Astrocyte (in vitro differentiated cells and primary cell): Measurements from ENCODE around the gene MMP21. TPM values are rescaled to one million over a fixed set of nuclear protein-coding genes. Genes with fewer than 3 reads are reported as not detected.

Experiments
- DNase-seq: peaks from one replicate; pipeline ENCODE4 v3.0.0-alpha.2; 2010; ENCODE audit warnings: low read depth
- FAIRE-seq: peaks from 2 replicates; lab custom pipeline; 2011; peaks lifted over from hg19 to GRCh38; lab: Jason Lieb, UNC
- H2AFZ ChIP-seq: 2 replicates; pipeline ENCODE4 v1.6.0; 2012; ENCODE audit warnings: low read depth, low read length, inconsistent platforms
- H3K27ac ChIP-seq: 2 replicates; pipeline ENCODE4 v1.5.1; 2011; ENCODE audit warnings: low read depth, low read length, inconsistent platforms
- H3K27me3 ChIP-seq: 2 replicates; pipeline ENCODE4 v1.6.0; 2011; ENCODE audit warnings: low read length, inconsistent platforms; ENCODE audit not compliant: insufficient read depth
- H3K36me3 ChIP-seq: 2 replicates; pipeline ENCODE4 v1.5.1; 2011; ENCODE audit warnings: low read length, inconsistent platforms; ENCODE audit not compliant: insufficient read depth
- H3K4me1 ChIP-seq: 2 replicates; pipeline ENCODE4 v1.5.1; 2011; ENCODE audit warnings: low read length, inconsistent platforms; ENCODE audit not compliant: insufficient read depth
- H3K4me2 ChIP-seq: 2 replicates; pipeline ENCODE4 v1.6.0; 2012; ENCODE audit warnings: low read length, inconsistent platforms
- H3K4me3 ChIP-seq: 2 replicates; pipeline ENCODE4 v1.5.1; 2011; ENCODE audit warnings: low read depth, mild to moderate bottlenecking, low read length, inconsistent platforms; ENCODE audit not compliant: insufficient read depth
- H3K79me2 ChIP-seq: 2 replicates; pipeline ENCODE4 v1.6.0; 2012; ENCODE audit warnings: mild to moderate bottlenecking, low read length, inconsistent platforms; ENCODE audit not compliant: insufficient read depth
- H3K9ac ChIP-seq: 2 replicates; pipeline ENCODE4 v1.6.0; 2012; ENCODE audit warnings: mild to moderate bottlenecking, low read length, inconsistent platforms
- H3K9me3 ChIP-seq: 2 replicates; pipeline ENCODE4 v1.5.1; 2012; ENCODE audit warnings: low read depth, mild to moderate bottlenecking, low read length, inconsistent platforms; ENCODE audit not compliant: insufficient read depth
- H4K20me1 ChIP-seq: 2 replicates; pipeline ENCODE4 v1.6.0; 2012; ENCODE audit warnings: low read length, inconsistent platforms; ENCODE audit not compliant: insufficient read depth
- H3K27ac Mint-ChIP-seq: one replicate; pipeline ENCODE4 v1.8.0; 2021; ENCODE audit warnings: mild to moderate bottlenecking, mixed read lengths; ENCODE audit not compliant: unreplicated experiment
- H3K27me3 Mint-ChIP-seq: one replicate; pipeline ENCODE4 v1.8.0; 2021; ENCODE audit warnings: low read depth, mixed read lengths; ENCODE audit not compliant: unreplicated experiment
- H3K36me3 Mint-ChIP-seq: one replicate; pipeline ENCODE4 v1.8.0; 2021; ENCODE audit warnings: low read depth, mixed read lengths; ENCODE audit not compliant: unreplicated experiment
- H3K4me1 Mint-ChIP-seq: one replicate; pipeline ENCODE4 v1.8.0; 2021; ENCODE audit warnings: low read depth, mixed read lengths; ENCODE audit not compliant: unreplicated experiment
- H3K4me3 Mint-ChIP-seq: one replicate; pipeline ENCODE4 v1.8.0; 2021; ENCODE audit warnings: mild to moderate bottlenecking, moderate library complexity, mixed read lengths; ENCODE audit not compliant: unreplicated experiment
- H3K9me3 Mint-ChIP-seq: one replicate; pipeline ENCODE4 v1.8.0; 2021; ENCODE audit warnings: mild to moderate bottlenecking, mixed read lengths; ENCODE audit not compliant: unreplicated experiment
- CTCF ChIP-seq: IDR thresholded peaks from 2 replicates; pipeline ENCODE4 v1.5.1; 2011; ENCODE audit warnings: low read depth, mild to moderate bottlenecking, inconsistent platforms, low read length, moderate library complexity; ENCODE audit not compliant: insufficient read depth
- EZH2 ChIP-seq: IDR thresholded peaks from 2 replicates; pipeline ENCODE4 v1.6.1; 2012; ENCODE audit warnings: mild to moderate bottlenecking, low read length, inconsistent platforms; ENCODE audit not compliant: insufficient read depth
- total RNA-seq: library from RNA; stranded (reverse); gene quantifications from 2 replicates; pipeline ENCODE4 v1.2.1, GENCODE V29; 2021

Gene MMP21
- total RNA-seq, 1 donor from 2014 or later: not detected

- Histone ChIP-seq H3K27ac (no peak overlapping the region), H3K9me3 (no peaks in the 10 kb centered on the region), H3K27me3 (no peaks in the 10 kb centered on the region), H2AFZ (no peak overlapping the region), H3K4me1 (no peaks in the 10 kb centered on the region), H3K9ac (no peak overlapping the region), H4K20me1 (peaks cover 9% of the 10 kb centered on the region), H3K36me3 (peaks cover 12% of the 10 kb centered on the region), H3K79me2 (no peaks in the 10 kb centered on the region), H3K4me3 (no peak overlapping the region), H3K4me2 (no peak overlapping the region)
- FAIRE-seq (no peak), DNase-seq (no peak)
- no peak overlapping the region for H3K27ac Mint-ChIP-seq
- no peaks in the 10 kb centered on the region for H3K9me3 Mint-ChIP-seq
- peaks cover 16% of the 10 kb centered on the region for H3K4me1 Mint-ChIP-seq
- no peak overlapping the region for H3K4me3 Mint-ChIP-seq
- no peaks in the 10 kb centered on the region for H3K27me3 Mint-ChIP-seq
- TF ChIP-seq CTCF: no peak
- no peak for TF ChIP-seq EZH2
- H3K36me3 Mint-ChIP-seq: peaks cover 28% of the 10 kb centered on the region
Measured at GRCh38 chr10:125797994-125798662, 22.5 kb upstream of the MMP21 start.

GRCh38 chr10:125797424-125797823 is 21.8 kb upstream of the MMP21 start:
- Mint-ChIP-seq H3K27me3 (no peaks in the 10 kb centered on the region), H3K4me3 (no peak overlapping the region), H3K4me1 (peaks cover 14% of the 10 kb centered on the region), H3K27ac (no peak overlapping the region), H3K9me3 (no peaks in the 10 kb centered on the region), H3K36me3 (peaks cover 28% of the 10 kb centered on the region)
- Histone ChIP-seq H3K36me3 (peaks cover 12% of the 10 kb centered on the region), H2AFZ (no peak overlapping the region), H3K9me3 (no peaks in the 10 kb centered on the region), H3K79me2 (no peaks in the 10 kb centered on the region), H3K4me1 (no peaks in the 10 kb centered on the region), H3K4me3 (no peak overlapping the region), H3K27me3 (no peaks in the 10 kb centered on the region), H3K9ac (no peak overlapping the region), H3K4me2 (no peak overlapping the region), H4K20me1 (peaks cover 9% of the 10 kb centered on the region), H3K27ac (no peak overlapping the region)
- no peak for FAIRE-seq
- no peak for DNase-seq
- TF ChIP-seq EZH2 (no peak), CTCF (no peak)

GRCh38 chr10:125795637-125796190 is 20.1 kb upstream of the MMP21 start:
- Mint-ChIP-seq H3K27ac (no peak overlapping the region), H3K9me3 (no peaks in the 10 kb centered on the region), H3K4me3 (no peak overlapping the region), H3K27me3 (no peaks in the 10 kb centered on the region), H3K36me3 (peaks cover 17% of the 10 kb centered on the region), H3K4me1 (peaks cover 14% of the 10 kb centered on the region)
- DNase-seq: no peak
- H3K27ac ChIP-seq: no peak overlapping the region
- no peaks in the 10 kb centered on the region for H3K27me3 ChIP-seq
- H3K9me3 ChIP-seq: no peaks in the 10 kb centered on the region
- TF ChIP-seq EZH2: no peak
- no peak for TF ChIP-seq CTCF
- H3K79me2 ChIP-seq: no peaks in the 10 kb centered on the region
- H3K4me2 ChIP-seq: no peak overlapping the region
- FAIRE-seq: no peak
- H3K9ac ChIP-seq: no peak overlapping the region
- H2AFZ ChIP-seq: no peak overlapping the region
- peaks cover 9% of the 10 kb centered on the region for H4K20me1 ChIP-seq
- H3K36me3 ChIP-seq: peaks cover 12% of the 10 kb centered on the region
- no peak overlapping the region for H3K4me3 ChIP-seq
- no peaks in the 10 kb centered on the region for H3K4me1 ChIP-seq
